ENCODE measurements around the gene SCP2. TPM values are rescaled to one million over a fixed set of nuclear protein-coding genes. Genes with fewer than 3 reads are reported as not detected.

Gene SCP2
- total RNA-seq, 1 donor from 2014 or later: 61.7 TPM

DNA sequence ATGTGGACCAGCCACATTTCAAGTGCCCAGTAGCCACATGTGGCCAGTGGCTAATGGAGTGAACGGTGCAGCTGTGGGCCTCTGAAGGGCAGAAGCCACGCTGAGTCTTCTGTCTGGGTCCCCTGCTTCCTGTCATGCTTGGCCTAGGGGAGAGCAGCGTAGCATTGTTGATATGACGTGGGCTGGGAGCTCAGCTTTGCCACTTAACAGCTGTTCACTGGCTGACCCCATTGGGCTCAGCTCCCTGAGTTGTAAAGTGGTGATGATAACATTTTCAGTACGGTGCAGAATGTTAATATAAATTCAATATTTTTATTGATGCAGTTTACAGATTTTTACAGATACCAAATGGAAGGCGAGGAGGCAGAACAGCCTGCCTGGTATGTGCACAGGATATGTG is 139.4 kb downstream of the SCP2 start:
- Mint-ChIP-seq H3K9me3 (no peaks in the 10 kb centered on the region), H3K4me1 (peaks cover 1% of the 10 kb centered on the region), H3K4me3 (no peak overlapping the region), H3K27me3 (peaks cover 25% of the 10 kb centered on the region), H3K27ac (no peak overlapping the region), H3K36me3 (ENCODE audit: low read depth) (no peaks in the 10 kb centered on the region)
- intact Hi-C loops (cut with micrococcal nuclease): no loop called here
- DNase-seq: no peak

- peaks cover 1% of the 10 kb centered on the region for H3K4me1 Mint-ChIP-seq
- intact Hi-C loops (cut with micrococcal nuclease): no loop called here
- no peak for DNase-seq
- no peak overlapping the region for H3K4me3 Mint-ChIP-seq
- no peaks in the 10 kb centered on the region for H3K36me3 Mint-ChIP-seq (ENCODE audit: low read depth)
- H3K27me3 Mint-ChIP-seq: peaks cover 23% of the 10 kb centered on the region
- no peaks in the 10 kb centered on the region for H3K9me3 Mint-ChIP-seq
- no peak overlapping the region for H3K27ac Mint-ChIP-seq
Observed at GRCh38 chr1:53066891-53067738, 140.0 kb downstream of the SCP2 start.

DNA sequence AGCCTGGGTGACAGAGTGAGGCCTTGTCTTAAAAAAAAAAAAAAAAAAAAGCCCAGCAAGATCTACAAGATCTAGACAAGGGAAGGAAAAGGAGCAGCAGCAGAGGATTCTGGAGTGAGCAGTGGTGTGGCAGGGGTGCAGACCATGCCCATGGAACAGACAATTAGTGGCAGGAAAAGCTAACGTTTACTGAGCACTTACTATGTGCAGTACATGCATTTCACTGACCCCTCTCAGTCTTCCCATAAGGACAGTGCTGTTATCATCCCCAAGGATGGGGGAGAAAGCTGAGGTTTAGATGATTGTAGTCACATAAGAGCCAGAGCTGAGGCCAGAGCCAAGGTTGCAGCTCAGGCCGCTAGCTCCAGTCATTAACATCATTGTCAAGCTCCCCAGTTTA is 140.8 kb downstream of the SCP2 start:
- Mint-ChIP-seq H3K36me3 (ENCODE audit: low read depth) (no peaks in the 10 kb centered on the region), H3K27ac (no peak overlapping the region), H3K27me3 (peaks cover 23% of the 10 kb centered on the region), H3K4me3 (no peak overlapping the region), H3K4me1 (peaks cover 1% of the 10 kb centered on the region), H3K9me3 (no peaks in the 10 kb centered on the region)
- DNase-seq: no peak
- intact Hi-C loops (cut with micrococcal nuclease): no loop called here

GRCh38 chr1:53068314-53069099 is 141.4 kb downstream of the SCP2 start:
- no peak for DNase-seq
- Mint-ChIP-seq H3K4me1 (no peaks in the 10 kb centered on the region), H3K27me3 (peaks cover 17% of the 10 kb centered on the region), H3K27ac (no peak overlapping the region), H3K4me3 (no peak overlapping the region), H3K9me3 (no peaks in the 10 kb centered on the region), H3K36me3 (ENCODE audit: low read depth) (no peaks in the 10 kb centered on the region)
- intact Hi-C loops (cut with micrococcal nuclease): no loop called here

- intact Hi-C loops (cut with micrococcal nuclease): no loop called here
- DNase-seq: no peak
- Mint-ChIP-seq H3K36me3 (ENCODE audit: low read depth) (no peaks in the 10 kb centered on the region), H3K27ac (no peak overlapping the region), H3K27me3 (peaks cover 11% of the 10 kb centered on the region), H3K4me3 (no peak overlapping the region), H3K9me3 (no peaks in the 10 kb centered on the region), H3K4me1 (no peaks in the 10 kb centered on the region)
Observed at GRCh38 chr1:53069265-53069662, 142.2 kb downstream of the SCP2 start.

GRCh38 chr1:53069663-53070327 is 142.7 kb downstream of the SCP2 start:
- Mint-ChIP-seq H3K36me3 (ENCODE audit: low read depth) (no peaks in the 10 kb centered on the region), H3K27ac (no peak overlapping the region), H3K9me3 (no peaks in the 10 kb centered on the region), H3K4me3 (no peak overlapping the region), H3K4me1 (no peaks in the 10 kb centered on the region), H3K27me3 (peaks cover 6% of the 10 kb centered on the region)
- intact Hi-C loops (cut with micrococcal nuclease): no loop called here
- no peak for DNase-seq

DNA sequence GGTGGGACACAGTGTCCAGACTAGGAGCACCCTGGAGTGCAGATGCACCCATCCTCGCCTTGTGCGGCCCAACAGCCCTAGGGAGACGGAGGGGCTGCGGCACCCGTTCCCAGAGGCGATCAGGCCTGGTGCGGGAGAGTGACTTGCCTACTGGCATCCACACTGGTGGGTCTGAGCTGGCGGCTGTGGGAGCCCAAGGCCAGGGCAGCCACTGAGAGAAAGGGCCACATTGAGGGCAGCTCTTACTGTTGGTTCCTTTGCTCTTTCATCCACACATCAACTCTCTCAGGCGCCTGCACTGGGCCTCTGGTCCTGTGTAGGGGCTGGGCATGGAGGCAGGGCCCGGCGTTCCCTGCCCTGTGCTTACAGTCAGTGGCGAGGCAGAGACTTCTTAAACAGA is 143.5 kb downstream of the SCP2 start:
- no peaks in the 10 kb centered on the region for H3K36me3 Mint-ChIP-seq (ENCODE audit: low read depth)
- no peak for DNase-seq
- no peak overlapping the region for H3K27ac Mint-ChIP-seq
- no peak overlapping the region for H3K4me3 Mint-ChIP-seq
- H3K27me3 Mint-ChIP-seq: peaks cover 1% of the 10 kb centered on the region
- intact Hi-C loops (cut with micrococcal nuclease): no loop called here
- no peaks in the 10 kb centered on the region for H3K4me1 Mint-ChIP-seq
- H3K9me3 Mint-ChIP-seq: no peaks in the 10 kb centered on the region

- Mint-ChIP-seq H3K4me1 (no peaks in the 10 kb centered on the region), H3K36me3 (ENCODE audit: low read depth) (no peaks in the 10 kb centered on the region), H3K4me3 (no peak overlapping the region), H3K9me3 (no peaks in the 10 kb centered on the region), H3K27me3 (no peaks in the 10 kb centered on the region), H3K27ac (no peak overlapping the region)
- intact Hi-C loops (cut with micrococcal nuclease): no loop called here
- DNase-seq: no peak
Observed at GRCh38 chr1:53071167-53071865, 144.2 kb downstream of the SCP2 start.

DNA sequence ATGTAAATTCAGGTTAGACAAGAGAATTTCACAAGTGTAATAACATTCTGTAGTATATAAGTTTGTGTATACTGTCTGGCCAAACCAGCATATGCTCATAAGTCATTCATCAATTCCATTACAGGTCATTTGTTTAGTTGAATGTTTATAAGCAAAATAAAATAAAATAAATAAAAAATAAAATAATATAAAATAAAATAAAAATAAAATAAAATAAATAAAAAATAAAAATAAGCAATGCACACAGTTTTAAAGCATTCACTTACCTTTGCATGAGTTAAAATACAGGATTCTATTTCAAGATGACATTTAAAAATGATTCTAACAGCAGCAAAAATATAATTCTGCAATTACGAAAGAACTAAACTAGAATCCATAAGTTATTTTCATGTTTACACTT is 144.8 kb downstream of the SCP2 start:
- H3K4me3 Mint-ChIP-seq: no peak overlapping the region
- H3K4me1 Mint-ChIP-seq: no peaks in the 10 kb centered on the region
- H3K27me3 Mint-ChIP-seq: no peaks in the 10 kb centered on the region
- H3K9me3 Mint-ChIP-seq: no peaks in the 10 kb centered on the region
- no peak overlapping the region for H3K27ac Mint-ChIP-seq
- H3K36me3 Mint-ChIP-seq (ENCODE audit: low read depth): no peaks in the 10 kb centered on the region
- intact Hi-C loops (cut with micrococcal nuclease): no loop called here
- no peak for DNase-seq

DNA sequence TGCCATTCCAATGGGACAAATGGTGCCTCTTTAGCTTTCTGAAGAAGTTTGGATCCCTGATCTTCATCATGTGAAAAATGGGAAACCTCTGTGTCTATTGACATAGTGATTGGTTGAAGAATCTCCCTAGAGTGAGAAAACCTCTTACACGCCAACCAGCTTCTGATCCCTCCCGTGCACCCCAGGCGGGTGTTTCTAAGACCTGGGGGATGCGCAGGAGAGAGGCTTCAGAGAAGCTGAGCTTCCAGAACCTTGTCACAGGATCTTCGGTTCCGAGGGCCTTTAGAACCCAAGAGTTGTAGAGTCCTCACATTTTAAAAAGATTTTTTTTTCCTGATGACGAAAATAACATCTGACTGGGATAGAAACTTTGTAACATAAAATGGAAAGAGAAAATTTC is 146.2 kb downstream of the SCP2 start:
- Mint-ChIP-seq H3K4me1 (no peaks in the 10 kb centered on the region), H3K4me3 (no peak overlapping the region), H3K27me3 (no peaks in the 10 kb centered on the region), H3K9me3 (no peaks in the 10 kb centered on the region), H3K27ac (no peak overlapping the region), H3K36me3 (ENCODE audit: low read depth) (no peaks in the 10 kb centered on the region)
- DNase-seq: no peak
- intact Hi-C loops (cut with micrococcal nuclease): no loop called here

GRCh38 chr1:53073868-53074311 is 146.8 kb downstream of the SCP2 start:
- H3K27ac Mint-ChIP-seq: no peak overlapping the region
- intact Hi-C loops (cut with micrococcal nuclease): no loop called here
- H3K4me1 Mint-ChIP-seq: no peaks in the 10 kb centered on the region
- H3K36me3 Mint-ChIP-seq (ENCODE audit: low read depth): no peaks in the 10 kb centered on the region
- no peaks in the 10 kb centered on the region for H3K9me3 Mint-ChIP-seq
- DNase-seq: no peak
- H3K27me3 Mint-ChIP-seq: no peaks in the 10 kb centered on the region
- no peak overlapping the region for H3K4me3 Mint-ChIP-seq

DNA sequence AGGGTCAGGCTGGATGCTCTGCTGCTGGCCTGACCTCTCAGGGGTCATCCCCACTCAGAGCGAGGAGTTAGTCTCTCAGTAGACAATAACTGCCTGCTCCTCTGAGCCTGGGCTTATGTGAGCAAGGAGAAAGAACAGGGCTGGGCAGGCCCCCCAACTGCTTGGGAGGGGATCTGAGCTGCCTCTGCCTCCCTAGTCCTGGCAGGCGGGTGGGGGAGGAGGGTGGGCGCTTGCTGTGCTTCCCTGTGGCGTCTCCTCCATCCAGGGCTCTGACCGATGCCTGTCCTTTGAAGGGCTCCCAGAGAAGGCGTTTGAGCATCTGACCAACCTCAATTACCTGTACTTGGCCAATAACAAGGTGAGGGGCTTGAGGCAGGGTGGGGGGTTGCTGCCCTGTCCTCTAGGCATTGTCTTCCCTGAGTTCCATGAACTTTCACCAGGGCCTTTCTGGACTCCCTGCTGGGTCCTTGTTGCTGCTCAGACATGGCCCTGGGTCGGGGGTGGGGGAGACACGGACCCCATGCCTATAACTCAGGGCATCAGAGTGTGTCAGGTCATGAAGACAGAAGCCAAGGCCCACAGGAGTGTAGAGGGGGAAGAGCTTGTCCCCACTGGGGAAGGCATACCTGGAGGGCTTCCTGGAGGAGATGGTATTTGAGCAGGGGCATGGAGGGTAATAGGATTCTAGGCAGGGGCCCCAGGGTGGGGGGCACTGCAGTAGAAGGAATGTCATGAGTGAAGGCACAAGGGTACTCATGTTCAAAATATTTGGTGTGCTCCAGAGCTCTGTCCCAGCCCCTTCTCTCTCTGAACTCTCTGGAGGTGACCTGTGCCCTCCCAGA is 147.5 kb downstream of the SCP2 start:
- H3K9me3 Mint-ChIP-seq: no peaks in the 10 kb centered on the region
- H3K4me3 Mint-ChIP-seq: no peak overlapping the region
- DNase-seq: no peak
- intact Hi-C loops (cut with micrococcal nuclease): no loop called here
- no peaks in the 10 kb centered on the region for H3K27me3 Mint-ChIP-seq
- no peaks in the 10 kb centered on the region for H3K4me1 Mint-ChIP-seq
- no peaks in the 10 kb centered on the region for H3K36me3 Mint-ChIP-seq (ENCODE audit: low read depth)
- H3K27ac Mint-ChIP-seq: no peak overlapping the region

- Mint-ChIP-seq H3K27me3 (no peaks in the 10 kb centered on the region), H3K4me3 (no peak overlapping the region), H3K9me3 (no peaks in the 10 kb centered on the region), H3K36me3 (ENCODE audit: low read depth) (no peaks in the 10 kb centered on the region), H3K27ac (no peak overlapping the region), H3K4me1 (no peaks in the 10 kb centered on the region)
- no peak for DNase-seq
- intact Hi-C loops (cut with micrococcal nuclease): no loop called here
Observed at GRCh38 chr1:53075206-53075605, 148.1 kb downstream of the SCP2 start.

Measured in activated CD4-positive, alpha-beta T cell treated with anti-CD3 and anti-CD28 coated beads, Interleukin-2, amount 10 ng/mL, durations not matched to agents 24 days and 14 days (primary cell).